Stimulated activated CD8-positive, alpha-beta memory T cell treated with anti-CD3 and anti-CD28 coated beads, Interleukin-7, amount 100 ng/mL, for 24 hours (primary cell): ENCODE results near the gene CDK5RAP2.

Experiments
- DNase-seq: peaks from one replicate; pipeline ENCODE4 v3.0.0-alpha.2; 2020; ENCODE audit warnings: low read depth

CDK5RAP2 gene

GRCh38 chr9:120436446-120436845 is 143.5 kb downstream of the CDK5RAP2 start:
- DNase-seq, result no peak

GRCh38 chr9:120435091-120435490 is 144.9 kb downstream of the CDK5RAP2 start:
- DNase-seq, result no peak

GRCh38 chr9:120434532-120434931 is 145.4 kb downstream of the CDK5RAP2 start:
- DNase-seq, result no peak

- no peak for DNase-seq
Measured at GRCh38 chr9:120433701-120434100, 146.3 kb downstream of the CDK5RAP2 start.

GRCh38 chr9:120432600-120432999 is 147.4 kb downstream of the CDK5RAP2 start:
- DNase-seq, result no peak

- no peak for DNase-seq
Measured at GRCh38 chr9:120431268-120431667, 148.7 kb downstream of the CDK5RAP2 start.

GRCh38 chr9:120424248-120424647 is 155.7 kb downstream of the CDK5RAP2 start:
- DNase-seq, result no peak

GRCh38 chr9:120423812-120424211 is 156.2 kb downstream of the CDK5RAP2 start:
- no peak for DNase-seq

- no peak for DNase-seq
Measured at GRCh38 chr9:120421977-120422376, 158.0 kb downstream of the CDK5RAP2 start.

GRCh38 chr9:120418315-120418714 is 161.7 kb downstream of the CDK5RAP2 start:
- no peak for DNase-seq

- no peak for DNase-seq
Measured at GRCh38 chr9:120416781-120417427, 163.1 kb downstream of the CDK5RAP2 start.

- DNase-seq, result no peak
Measured at GRCh38 chr9:120413121-120414048, 166.6 kb downstream of the CDK5RAP2 start.

GRCh38 chr9:120412425-120412951 is 167.5 kb downstream of the CDK5RAP2 start:
- DNase-seq, result no peak

GRCh38 chr9:120411862-120412424 is 168.0 kb downstream of the CDK5RAP2 start:
- no peak for DNase-seq

GRCh38 chr9:120410925-120411501 is 169.0 kb downstream of the CDK5RAP2 start:
- no peak for DNase-seq

- no peak for DNase-seq
Measured at GRCh38 chr9:120408680-120409258, 171.2 kb downstream of the CDK5RAP2 start.

- DNase-seq, result no peak
Measured at GRCh38 chr9:120405860-120406259, 174.1 kb downstream of the CDK5RAP2 start.

GRCh38 chr9:120405134-120405533 is 174.8 kb downstream of the CDK5RAP2 start:
- no peak for DNase-seq

GRCh38 chr9:120403543-120403856 is 176.5 kb downstream of the CDK5RAP2 start:
- DNase-seq, result no peak

GRCh38 chr9:120402741-120403542 is 177.0 kb downstream of the CDK5RAP2 start:
- no peak for DNase-seq

GRCh38 chr9:120399940-120400339 is 180.0 kb downstream of the CDK5RAP2 start:
- no peak for DNase-seq
